Stimulated activated CD8-positive, alpha-beta memory T cell treated with anti-CD3 and anti-CD28 coated beads, Interleukin-15, amount 100 ng/mL, for 48 hours (primary cell): Measurements from ENCODE around the gene ADPRH.
"Not testable (repeated sequence)": the region's sequence is repeated elsewhere in the genome, so short reads cannot be mapped to it uniquely, and the experiment has no call there.

Source experiments
- DNase-seq, 2 donors: peaks; one replicate each; pipeline ENCODE4 v3.0.0-alpha.2; 2020; ENCODE audit warnings: low read depth in 2 of 2

ADPRH gene

DNA sequence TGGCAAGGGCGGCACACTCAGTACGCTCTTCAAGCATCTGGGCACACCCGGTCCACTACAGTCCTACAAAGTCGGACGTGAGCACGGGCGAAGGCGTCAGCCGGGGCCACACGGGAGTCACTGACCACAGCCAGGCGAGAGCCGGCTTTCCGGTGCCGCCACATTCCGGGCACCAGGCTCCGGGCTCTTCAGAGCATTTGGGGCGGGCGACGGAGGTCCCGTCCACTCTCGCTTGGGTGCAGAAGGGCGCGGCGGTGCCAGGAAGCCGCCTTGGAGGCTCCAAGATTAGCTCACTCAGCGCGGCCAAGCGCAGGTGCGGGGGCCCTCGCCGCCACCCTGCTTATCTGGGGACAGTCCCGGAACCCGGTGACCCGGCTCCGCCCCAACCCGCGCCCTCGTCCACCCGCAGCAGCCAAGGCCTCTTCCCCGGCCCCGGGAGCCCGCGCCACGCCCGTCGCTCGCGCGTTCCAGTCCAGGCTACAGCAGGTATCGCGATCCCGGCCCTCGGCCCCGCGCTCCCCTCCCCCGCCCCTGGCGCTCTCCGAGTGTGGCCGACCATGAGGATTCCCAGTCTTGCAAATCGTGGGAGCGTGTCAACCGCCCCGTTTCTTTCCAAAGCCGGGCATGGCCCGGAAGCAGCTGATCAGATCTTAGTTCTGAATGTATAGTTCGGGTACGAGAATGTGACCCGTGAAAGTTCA is at the start of gene ADPRH:
ADPRH (plus strand) TSS at position 127 of the 701 bp plus-strand sequence. CDS start 2,678 bp downstream, outside the sequence.
- peak; percentile 54 to 58 for DNase-seq

DNA sequence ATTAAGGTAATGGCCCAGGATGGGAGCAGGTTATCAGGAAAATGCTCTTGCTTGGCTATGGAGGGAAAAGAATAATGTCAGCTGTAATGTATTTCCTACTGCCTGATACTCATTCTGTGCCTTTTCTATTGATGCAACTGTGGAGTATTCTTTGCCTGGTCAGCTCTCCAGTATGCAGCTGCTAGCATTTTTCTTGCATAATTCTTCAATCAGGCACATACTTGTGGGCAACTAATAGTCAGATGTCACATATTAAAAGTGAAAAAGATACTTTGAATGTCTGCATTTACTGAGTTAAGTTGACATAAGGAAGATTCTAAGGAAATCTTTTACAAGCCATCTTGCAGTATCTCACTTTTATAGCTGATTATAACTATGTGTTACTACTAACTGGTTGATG is 49.4 kb upstream of the ADPRH start:
- no peak for DNase-seq

- DNase-seq, result no peak
Measured at GRCh38 chr3:119530456-119530855, 48.8 kb upstream of the ADPRH start.

- no peak for DNase-seq
Measured at GRCh38 chr3:119531151-119531550, 48.1 kb upstream of the ADPRH start.

DNA sequence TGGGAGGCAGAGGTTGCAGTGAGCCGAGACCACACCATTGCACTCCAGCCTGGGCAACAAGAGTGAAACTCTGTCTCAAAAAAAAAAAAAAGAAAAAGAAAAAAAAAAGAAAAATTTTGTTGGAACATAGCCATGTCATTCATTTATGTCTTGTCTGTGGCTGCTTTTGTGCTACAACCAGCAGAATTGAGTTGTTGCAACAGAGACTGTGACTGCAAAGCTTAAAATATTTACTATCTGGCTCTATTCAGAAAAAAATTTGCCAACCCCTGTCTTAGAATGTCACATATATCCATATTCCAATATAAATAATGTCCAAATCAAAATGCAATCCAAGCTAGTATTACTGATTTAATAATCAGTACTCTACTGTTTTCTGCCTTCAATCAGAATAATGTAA is 45.0 kb upstream of the ADPRH start:
- no peak for DNase-seq

- no peak for DNase-seq
Measured at GRCh38 chr3:119536757-119537156, 42.5 kb upstream of the ADPRH start.

DNA sequence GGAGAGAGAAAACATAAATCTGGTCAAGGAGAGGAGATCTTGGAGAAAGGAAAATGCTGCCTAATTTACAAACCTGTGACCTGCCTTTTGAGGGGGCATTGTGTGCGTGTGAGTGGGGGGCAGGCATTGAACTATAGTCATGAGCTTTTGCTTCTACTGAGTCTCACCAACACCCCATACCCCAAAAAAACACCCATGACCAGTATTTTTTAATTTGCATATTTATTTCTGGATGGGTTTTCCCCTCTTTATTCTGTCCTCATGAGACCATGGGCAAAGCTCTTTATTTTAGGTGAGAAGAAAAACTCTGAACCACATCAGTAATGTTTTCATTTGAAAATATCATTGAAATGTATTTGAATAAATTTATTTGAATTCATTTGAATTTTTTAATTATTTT is 40.5 kb upstream of the ADPRH start:
- DNase-seq, result no peak

DNA sequence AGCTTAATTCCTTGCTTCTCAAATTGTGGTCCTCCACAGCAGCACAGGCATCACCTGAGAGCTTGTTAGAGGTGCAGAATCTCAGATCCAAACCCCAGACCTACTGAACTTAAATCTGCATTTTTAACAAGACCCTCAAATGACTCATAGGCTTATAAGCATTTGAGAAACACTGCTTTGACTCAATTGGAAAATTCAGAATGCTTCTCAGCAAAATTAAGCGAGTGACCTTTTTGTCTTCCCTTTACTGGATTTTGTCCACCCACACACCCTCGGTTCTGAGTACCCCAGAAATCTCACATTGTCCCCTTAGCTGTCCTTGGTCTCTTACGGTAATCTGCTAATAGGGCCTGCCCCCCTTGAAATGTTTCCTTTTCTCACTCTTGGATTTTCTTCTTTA is 37.7 kb upstream of the ADPRH start:
- DNase-seq, result peak in 1 of 2 donors; percentile 7

- DNase-seq, result no peak
Measured at GRCh38 chr3:119542168-119542767, 37.0 kb upstream of the ADPRH start.

GRCh38 chr3:119543147-119543546 is 36.1 kb upstream of the ADPRH start:
- DNase-seq, result no peak

DNA sequence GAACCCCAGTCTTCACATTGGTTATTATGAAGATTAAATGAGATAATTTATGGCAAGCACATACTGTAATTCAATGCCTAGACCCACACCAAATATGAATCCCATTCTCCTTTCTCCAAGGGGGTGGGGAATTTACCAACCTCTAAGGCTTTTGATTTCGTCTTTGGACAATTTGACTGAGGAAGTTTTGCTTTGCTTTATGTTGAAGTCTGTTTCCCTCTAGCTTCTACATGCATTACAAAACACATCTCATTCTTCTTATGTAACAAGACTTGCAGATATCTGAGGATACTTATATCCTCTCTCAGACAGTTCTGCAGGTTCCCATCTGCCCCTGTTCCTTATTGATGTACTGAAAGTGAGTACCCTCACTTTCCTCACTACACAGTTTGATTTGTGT is 32.1 kb upstream of the ADPRH start:
- no peak for DNase-seq

GRCh38 chr3:119548341-119548740 is 31.0 kb upstream of the ADPRH start:
- no peak for DNase-seq

DNA sequence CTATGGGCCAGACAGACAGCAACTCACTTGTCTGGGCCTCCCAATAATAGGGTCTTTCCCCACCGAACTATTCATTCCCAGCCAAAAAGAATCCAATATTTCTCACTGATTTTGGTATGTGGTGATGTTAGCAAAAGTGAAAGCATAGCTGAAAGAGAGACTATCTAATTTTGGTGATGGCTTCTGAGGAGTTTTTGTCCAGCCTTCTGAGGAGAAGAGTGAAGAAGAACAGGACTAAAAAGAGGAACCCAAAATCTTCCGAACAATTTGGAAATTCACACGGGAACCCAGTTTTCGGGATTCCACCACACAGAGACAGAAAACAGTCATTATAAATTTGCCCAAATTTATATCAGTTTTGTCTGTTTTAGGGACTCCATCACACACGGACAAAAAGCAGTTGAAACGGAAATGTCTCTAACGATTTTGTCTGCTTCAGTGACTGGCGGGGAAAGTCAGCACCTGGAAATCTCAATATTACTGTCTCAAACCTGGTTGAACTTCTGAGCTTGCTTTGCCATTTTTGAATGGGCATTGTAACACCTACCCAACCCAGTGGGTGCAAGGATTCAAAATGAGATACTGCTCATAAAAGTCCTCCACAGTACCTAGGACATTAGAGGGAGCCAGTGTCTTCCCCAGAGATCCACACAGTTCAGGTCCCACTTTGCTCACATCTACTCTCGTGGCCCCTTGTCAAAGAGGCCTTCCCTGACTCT is 28.9 kb upstream of the ADPRH start:
- DNase-seq, result no peak

GRCh38 chr3:119551598-119551997 is 27.7 kb upstream of the ADPRH start:
- DNase-seq, result no peak

GRCh38 chr3:119552928-119553327 is 26.4 kb upstream of the ADPRH start:
- not testable (repeated sequence) for DNase-seq

DNA sequence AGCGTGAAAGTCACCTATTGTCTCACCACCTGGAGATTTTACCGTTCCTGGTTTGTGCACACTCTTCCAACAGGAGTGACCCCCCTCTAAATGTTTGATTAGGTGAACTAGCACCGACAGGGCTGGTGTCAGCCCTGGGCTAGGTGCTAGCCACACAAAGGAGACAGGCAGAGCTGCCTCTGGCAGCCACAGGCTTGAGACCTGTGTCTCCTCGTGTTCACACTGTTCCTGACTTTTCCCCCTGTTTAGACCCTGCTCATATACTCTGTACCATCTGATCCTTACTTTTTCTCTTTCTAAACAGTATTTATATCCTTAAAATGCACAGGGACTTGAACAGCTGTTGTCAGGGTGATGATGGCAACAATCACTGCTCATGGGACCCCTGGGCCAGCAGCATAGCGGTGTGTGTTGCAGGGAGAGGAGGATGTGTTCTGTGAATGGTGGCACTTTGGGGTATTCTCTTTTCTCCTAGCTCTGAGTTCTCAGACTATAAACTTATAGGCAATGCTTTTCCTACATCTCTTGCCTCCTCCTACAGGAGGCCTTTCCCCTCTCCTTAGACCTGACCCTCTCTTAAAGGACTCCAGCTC is 25.4 kb upstream of the ADPRH start:
- DNase-seq, result no peak

GRCh38 chr3:119555309-119555735 is 24.0 kb upstream of the ADPRH start:
- DNase-seq, result no peak

- DNase-seq, result no peak
Measured at GRCh38 chr3:119555929-119556328, 23.4 kb upstream of the ADPRH start.

GRCh38 chr3:119557192-119557876 is 22.0 kb upstream of the ADPRH start:
- no peak for DNase-seq

DNA sequence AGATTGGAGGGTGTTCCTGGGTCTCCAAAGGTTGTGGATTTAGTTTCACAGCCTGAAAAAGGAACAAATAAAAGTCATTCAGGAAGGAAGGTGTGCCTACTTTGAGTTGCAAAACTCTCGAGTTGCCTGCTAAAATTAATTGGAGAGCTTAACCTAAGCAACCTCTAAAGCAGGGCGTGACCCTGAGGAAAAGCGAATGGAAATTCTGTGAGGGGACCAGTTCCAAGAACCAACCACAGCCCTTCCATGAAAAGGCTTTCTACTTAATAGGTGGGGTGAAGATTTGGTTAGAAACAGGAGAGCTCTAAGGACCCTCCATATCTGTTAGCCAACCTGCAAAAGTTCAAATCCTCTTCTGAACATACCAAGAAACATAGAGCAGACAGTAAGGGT is 21.4 kb upstream of the ADPRH start:
- DNase-seq, result peak in 1 of 2 donors; percentile 40

GRCh38 chr3:119558626-119559317 is 20.5 kb upstream of the ADPRH start:
- no peak for DNase-seq
